ENCODE results near the gene UNC13C.

Gene UNC13C

DNA sequence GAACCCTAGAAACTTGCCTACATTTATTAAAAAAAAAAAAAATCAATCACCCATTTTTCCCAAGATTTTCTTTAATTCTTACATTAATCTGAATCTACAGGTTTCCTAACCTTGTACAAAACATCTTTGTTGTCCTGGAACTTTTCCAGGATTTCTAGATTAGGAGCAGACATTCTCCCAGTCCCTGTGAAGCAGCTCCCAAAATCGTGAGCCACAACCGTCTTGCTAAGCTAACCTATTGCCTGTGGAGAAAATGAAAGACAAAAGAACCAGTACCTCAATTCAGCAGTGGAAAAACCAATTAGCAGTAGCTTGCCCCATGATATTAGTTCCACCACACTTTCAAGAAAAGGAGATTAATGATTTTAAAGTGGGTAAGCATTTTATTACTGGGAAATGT is 522.1 kb downstream of the UNC13C start:
- TF ChIP-seq, protein P1, sequence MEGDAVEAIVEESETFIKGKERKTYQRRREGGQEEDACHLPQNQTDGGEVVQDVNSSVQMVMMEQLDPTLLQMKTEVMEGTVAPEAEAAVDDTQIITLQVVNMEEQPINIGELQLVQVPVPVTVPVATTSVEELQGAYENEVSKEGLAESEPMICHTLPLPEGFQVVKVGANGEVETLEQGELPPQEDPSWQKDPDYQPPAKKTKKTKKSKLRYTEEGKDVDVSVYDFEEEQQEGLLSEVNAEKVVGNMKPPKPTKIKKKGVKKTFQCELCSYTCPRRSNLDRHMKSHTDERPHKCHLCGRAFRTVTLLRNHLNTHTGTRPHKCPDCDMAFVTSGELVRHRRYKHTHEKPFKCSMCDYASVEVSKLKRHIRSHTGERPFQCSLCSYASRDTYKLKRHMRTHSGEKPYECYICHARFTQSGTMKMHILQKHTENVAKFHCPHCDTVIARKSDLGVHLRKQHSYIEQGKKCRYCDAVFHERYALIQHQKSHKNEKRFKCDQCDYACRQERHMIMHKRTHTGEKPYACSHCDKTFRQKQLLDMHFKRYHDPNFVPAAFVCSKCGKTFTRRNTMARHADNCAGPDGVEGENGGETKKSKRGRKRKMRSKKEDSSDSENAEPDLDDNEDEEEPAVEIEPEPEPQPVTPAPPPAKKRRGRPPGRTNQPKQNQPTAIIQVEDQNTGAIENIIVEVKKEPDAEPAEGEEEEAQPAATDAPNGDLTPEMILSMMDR (IDR thresholded peaks at IDR 0.05) = no peak

DNA sequence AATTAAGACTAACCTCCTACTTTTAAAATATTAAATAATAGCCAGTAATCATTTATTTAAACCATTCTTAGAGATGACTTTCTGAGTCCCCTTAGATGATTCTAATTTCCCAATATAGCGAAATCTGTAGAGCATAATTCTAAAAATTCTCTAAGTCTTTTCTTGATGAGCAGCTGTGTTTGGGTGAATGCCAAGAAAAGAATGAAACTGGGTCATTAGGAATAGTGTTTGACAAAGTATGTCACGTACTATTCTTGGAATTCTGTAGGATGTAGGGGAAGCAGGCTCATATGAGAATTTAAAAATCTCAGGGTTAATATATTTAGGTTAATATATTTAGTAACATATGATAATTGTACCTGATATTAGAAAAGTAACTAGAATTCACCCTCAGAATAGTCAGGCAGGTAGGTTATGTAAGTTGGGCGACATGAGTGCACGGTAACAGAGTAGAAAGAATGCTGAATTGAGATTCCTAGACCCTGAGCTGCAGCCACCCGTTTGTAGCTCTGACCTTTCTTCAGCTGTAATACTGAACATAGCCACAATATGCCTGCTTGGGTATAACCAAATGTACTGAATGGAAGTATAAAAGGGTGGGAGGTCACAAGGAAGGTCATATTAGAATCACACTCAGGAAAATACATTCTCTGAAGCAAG is 524.3 kb downstream of the UNC13C start:
- TF ChIP-seq, protein P1 (IDR thresholded peaks at IDR 0.05) = no peak

DNA sequence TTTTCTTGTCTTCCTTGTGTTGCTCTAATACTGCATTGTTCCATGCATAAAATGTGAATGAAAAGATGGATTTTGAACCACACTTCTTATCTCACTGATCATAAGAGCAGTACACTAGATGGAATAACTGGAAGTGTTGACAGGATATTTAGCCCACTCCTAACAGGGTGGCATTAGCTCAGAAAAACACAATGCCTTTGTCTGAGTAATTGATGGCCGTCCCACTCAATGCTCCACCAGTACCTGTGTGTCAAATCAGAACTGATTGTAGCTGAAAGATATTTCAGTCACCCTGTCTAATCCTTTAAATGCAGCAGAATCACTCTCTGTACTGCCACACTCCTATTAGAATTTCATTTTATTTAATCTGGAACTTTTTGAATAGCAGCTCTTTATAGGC is 526.5 kb downstream of the UNC13C start:
- TF ChIP-seq, protein P1 (IDR thresholded peaks at IDR 0.05) = no peak

DNA sequence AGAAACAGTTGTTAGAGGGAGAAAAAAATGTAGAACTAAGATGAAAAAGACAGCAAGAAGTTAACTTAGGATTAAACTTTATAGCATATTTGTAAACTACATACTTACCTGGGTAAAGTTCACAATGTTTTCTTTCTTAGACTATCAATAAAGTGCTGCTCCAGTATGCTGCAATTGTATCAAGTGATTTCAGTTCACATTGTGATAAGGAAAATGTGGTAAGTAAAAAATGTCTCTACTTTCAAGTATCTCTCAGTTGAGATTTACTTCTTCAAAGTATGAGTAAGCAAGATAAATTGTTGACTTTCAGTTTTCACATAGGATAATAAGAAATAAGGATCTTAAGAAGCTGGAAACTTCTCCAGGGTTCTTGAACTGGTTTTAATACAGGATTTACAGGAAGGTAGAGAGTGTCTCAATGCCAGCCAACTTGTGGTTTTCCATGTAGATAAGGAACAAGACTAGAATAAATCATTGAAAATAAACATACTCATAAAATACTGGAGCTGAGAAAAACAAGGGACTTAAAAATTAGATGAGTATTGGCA is 528.8 kb downstream of the UNC13C start:
- TF ChIP-seq, protein P1 (IDR thresholded peaks at IDR 0.05) = no peak

DNA sequence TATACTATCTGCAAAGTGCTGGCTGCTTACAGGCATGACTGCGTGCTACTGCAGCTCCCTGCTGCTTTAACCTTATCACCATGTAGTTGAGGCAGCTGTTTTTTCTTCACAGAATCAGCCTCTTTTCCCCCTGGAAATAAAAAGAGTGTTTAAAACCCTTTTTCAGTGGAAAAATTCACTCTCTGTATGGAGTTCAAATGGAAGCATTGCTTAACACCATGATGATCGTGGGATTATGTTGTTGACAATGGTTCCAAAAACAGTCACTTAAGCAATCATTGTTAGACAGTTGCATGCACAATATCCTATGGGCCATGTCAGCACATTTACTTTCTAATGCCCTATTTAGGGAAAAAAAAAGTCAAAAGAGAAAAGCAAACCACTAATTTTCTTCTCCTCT is 536.4 kb downstream of the UNC13C start:
- TF ChIP-seq, protein P1 (IDR thresholded peaks at IDR 0.05) = no peak

DNA sequence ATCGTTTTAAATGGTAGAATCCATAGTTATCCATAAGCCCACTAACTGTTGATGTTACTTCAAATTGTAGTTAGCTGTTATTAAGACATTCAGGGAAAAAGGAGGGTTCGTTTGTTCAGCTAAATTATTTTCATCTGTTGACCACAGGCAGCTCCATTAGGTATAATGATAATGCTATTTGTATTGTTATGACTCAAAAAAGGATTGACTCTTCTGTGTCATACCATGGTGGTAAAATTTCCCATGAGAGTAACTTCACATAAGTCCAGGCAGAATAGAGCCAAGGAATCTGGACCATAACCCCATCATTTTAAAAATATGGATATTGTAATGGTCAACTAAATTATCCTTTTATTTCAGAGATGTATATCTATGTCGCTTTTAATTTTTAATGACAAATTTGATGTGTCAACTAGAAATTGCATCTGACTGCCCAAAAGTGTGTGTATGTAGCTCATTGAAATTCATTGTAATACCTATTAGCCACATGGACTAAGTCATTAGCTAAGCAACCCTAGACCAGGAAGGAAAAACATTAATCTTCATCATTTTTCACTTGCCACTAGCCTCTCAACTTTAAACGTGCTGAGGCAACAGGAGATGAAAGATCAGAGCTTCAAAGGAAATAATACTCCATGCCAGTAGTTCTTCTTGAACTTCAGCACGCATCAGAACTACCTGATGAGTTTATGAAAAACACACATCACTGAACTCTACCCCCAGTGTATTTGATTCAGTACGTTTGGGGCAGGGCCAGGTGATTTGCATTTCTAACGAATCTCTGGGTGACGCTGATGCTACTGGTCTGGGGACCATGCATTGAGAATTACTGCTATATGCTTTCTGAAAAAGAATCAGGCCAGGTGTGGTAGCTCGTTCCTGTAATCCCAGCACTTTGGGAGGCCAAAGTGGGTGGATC is 537.7 kb downstream of the UNC13C start:
- TF ChIP-seq, protein P1 (IDR thresholded peaks at IDR 0.05) = no peak

DNA sequence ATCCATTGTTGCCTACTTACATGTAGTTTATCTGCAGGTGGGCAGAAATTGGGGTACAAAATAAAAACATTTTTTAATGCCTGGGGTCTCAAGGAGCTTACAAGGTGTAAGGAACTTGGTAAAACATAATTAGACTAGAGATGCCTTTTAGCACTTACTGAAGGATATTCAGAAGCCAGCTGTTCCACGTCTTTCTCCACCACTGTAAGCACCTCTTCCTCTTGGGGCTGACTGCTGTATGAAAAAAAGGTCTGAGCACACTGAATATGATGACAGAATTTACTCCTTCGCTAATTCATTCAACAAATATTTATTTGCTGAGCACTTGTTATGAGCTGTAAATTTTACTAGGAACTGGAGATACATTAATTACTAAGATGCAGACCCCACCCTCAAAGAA is 539.1 kb downstream of the UNC13C start:
- TF ChIP-seq, protein P1 (IDR thresholded peaks at IDR 0.05) = no peak

Data from LNCAP (cell line).